HUDEP-2 (cell line): ENCODE measurements around the gene TMEM51.
"Not testable (repeated sequence)": the region's sequence is repeated elsewhere in the genome, so short reads cannot be mapped to it uniquely, and the experiment has no call there.

Experiments used
- DNase-seq, 76 experiments: peaks; one replicate each; lab custom pipeline; 2025; ENCODE audit not compliant: unreplicated experiment in 76 of 76; lab: John Stamatoyannopoulos, UW

Gene TMEM51

DNA sequence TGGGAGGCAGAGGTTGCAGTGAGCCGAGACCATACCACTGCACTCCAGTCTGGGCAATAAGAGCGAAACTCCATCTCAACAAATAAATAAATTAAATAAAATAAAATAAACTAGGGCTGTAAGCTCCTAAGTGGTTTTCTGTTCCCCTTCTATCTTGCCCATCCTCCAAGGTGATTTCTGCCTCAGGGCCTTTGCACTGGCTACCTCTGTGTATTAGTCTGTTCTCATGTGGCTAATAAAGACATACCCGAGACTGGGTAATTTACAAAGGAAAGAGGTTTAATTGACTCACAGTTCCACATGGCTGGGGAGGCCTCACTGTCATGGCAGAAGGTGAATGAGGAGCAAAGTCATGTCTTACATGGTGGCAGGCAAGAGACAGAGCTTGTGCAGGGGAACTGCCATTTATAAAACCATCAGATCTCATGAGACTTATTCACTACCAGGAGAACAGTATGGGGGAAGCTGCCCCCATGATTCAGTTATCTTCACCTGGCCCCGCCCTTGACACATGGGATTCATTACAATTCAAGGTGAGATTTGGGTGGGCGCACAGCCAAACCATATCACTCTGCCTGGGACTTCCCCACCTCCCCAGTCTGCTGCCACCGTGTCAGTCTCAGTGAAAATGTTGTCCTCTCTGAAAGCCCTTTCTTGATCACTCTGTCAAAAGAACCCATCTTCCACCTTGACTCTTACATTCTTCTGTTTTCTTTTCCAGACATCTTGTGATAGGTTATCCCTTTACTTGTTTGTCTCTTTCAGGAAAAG, 22.0 kb downstream of the TMEM51 start:
- DNase-seq: not testable (repeated sequence)

DNA sequence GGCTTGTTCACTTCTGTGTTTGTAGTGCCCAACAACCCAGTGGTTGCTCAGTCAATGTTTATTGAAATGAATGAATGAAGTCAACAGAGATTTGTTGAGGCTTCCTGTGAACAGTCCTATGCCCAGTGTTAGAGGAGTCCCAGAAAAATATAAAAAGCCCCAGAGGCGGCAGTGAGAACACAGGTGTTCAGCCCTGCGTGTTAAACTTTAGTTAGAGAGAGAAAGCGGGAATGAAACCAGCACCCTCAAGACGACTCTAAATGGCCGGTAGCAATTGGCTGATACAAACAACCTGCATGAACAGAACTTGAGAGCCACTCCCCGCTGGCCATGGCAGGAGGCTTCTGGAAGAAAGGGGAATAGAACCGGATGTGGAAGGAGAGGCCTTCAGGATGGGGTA, 22.6 kb downstream of the TMEM51 start:
- DNase-seq: no peak

DNA sequence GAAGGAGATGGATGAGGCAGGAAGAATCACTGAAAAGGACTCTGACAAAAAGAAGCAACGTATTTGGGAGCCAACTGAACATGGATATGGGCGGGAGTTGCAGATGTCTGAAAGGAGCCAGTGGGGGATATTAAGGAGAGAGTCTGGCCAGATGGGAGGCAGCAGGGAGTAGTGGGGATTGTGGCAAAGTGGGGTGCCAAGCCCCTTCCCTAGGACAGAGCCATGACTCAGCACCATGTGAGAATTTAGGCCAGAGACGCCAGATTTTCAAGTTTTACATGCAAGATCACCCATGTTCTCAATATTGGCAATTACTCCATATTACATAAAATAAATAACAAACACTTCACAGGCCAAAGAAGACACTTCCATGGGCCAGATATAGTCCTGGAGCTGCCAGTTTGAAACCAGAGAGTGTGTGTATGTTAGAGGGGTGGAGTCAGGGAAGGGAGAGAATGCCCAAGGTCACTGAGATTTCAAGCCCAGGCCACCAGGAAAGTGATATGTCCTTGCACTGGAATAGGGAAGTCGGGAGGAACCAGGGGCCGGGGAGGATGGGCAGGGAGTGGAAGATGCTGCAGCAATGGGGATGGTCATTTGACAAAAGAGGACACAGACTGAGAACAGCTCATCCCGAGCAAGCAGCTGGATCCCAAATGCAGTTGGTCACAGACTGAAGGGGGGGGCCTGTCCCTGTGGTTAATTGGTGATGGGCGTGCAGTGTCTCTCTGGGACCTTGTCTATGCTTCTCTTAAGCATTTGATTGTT, 23.5 kb downstream of the TMEM51 start:
- DNase-seq: no peak

DNA sequence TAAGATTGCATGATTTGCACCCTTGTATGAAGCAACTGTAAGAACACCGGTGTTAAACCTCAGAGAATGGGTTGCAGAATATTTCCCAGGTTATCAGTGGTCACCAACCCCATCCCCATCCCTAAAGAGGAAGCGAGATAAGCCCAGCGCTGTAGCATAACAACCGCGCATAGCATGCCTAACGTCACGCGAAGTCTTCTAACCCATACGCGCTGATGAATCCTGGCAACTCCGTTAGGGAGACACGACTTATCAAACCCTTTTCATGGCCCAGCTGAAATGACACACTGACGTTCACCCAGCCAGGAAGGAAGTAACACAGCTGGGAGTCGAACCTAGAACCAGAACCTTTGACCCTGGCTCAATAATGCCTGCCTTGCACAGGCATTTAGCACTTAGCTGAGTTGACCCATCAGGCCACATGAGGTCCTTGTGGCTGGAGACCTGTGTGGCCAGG, 24.2 kb downstream of the TMEM51 start:
- no peak for DNase-seq

DNA sequence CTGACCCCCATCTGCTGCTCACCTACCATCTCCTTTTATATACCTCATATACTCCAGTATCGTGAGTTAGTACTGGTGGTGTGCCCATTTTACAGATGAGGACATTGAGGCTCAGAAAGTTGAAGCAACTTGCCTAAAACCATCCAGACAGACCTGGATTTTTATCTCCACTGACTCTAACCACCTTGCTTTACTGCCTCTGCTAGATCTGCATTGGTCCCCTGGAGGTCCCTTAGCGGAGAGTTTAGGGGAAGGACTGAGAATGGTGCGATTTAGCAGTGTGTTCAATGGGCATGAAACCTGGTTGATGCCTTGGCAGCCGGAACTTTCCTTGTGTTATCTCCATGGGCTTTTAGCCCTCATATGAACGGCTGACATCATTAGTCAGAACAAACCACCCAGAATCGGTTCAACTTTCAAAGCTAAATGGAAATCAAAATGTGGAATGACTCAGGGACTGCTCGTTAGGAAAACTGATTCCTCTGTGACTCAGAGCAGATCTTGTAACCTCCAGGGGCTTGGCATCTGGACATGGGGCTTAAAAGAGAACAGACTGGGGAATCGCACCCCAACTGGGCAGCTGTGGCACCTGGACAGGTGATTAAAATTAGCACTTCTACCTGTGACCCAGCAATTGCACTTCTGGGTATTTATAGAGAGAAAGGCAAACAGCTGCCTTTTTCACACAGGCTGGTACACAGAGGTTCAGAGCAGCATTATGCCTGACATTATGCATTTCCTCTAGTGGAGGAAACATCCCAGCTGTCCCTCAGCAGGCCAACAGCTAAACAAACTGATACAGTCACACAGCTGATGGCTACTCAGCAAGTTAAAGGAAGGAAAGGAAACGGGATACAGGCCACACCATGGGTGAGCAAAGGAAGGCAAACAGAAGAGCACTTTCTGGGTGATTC, 25.3 kb downstream of the TMEM51 start:
- no peak for DNase-seq

DNA sequence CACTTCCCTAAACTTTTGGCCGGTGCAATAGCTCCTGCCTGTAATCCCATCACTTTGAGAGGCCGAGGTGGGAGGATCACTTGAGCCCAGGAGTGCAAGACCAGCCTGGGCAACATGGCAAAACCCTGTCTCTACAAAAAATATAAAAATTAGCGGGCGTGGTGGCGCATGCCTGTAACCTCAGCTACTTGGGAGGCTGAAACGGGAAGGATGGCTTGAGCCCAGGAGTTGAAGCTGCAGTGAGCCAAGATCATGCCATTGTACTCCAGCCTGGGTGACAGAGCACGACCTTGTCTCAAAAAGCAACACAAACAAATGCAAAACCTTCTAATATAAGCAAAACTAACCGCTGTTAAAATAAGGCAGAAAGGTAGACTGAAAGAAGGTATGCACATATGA, 25.9 kb downstream of the TMEM51 start:
- DNase-seq: no peak

DNA sequence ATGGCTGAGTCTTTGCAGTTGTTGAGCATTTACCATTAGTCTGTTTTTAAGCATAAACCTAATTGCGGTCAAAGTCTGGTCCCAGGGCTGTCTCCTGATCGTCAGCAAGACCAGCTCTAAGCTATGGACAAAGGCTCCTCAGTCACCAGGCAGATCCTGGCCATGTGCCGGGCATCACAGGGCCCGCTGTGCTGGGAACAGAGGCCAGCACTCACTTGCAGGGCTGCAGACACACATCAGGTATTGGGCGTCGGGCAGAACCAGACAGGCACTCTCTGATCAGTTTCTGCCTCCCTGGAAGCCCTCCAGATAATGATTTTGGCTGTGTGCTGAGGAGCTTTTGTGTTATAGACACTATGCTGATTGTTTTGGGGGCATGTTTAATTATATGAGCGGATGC, 26.6 kb downstream of the TMEM51 start:
- no peak for DNase-seq

DNA sequence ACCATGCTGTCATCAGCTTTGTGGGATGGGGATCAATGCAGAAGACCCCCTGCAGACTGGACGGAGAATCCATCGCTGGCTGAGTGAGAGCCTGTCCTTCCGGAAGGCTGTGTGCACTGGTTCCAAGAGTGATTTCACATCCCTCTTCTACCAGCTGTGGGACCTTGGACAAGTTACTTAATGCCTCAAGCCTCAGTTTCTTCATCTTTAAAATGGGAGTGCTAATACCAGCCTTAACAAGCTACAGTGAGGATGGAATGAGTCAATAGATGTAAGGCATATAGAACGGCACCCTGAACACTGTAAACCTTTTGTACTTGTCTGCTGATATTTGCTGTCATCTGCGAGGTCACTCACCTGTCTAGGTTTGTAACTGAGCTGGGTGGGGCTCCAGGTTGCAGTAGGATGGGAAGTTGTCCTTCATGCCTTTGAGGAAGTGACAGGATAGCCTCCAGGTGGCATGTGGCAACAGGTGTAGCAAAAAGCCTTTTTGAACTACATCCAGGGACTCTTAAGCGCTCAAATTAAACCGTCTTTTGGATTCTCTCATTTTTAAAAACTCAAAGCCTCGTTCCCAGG, 27.5 kb downstream of the TMEM51 start:
- no peak for DNase-seq

DNA sequence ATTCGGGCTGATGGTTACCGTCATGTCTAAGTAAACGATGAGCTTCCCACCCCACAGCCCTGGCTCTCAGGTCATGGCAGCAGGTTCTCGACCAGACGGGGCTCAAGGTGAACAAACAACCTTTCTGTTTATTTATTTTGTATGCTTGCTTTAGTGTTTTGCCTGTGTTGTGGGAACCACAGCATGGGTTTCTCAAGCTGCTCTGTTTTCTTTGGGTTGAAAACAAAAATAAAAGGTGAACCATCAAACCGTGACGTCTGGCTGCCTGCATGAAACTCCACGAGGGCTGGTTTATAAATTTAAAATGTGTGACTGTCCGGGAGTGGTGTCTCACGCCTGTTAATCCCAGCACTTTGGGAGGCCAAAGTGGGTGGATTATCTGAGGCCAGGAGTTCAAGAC, 28.0 kb downstream of the TMEM51 start:
- DNase-seq: no peak

DNA sequence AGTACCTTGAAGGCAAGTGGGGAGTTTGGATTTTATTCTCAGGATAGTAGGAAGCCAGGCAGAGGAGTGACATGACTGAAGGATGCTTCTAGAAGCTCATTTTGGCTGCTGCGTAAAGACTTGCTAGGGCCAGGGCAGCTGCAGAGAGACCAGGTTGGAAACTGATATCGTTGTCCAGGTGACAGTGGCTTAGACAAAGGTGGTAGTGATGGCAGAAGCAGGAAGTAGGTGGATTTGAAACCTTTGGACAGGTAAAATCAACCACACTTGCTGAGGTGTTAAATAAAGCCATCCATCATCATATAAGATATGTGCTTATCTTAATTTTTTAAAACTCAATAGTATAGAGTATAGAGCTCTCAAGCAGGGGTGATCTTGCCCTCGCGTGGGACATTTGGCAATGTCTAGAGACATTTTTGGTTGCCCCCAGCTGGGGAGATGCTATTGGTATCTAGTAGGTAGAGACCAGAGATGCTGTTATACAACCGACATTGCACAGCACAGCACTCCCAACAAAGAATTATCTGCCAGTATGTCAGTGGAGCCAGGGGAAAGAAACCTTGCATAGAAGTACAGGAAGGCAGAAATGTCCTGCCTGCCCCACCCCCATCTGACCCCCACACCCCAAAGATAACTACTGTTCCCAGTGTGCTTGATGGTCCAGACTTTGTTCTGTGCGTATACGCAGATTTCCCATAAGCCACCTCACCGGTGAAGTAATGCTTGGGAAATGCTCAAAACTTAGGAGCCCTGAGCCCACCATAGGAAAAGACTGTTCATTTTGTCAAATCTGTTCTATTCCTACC, 31.1 kb downstream of the TMEM51 start:
- no peak for DNase-seq

DNA sequence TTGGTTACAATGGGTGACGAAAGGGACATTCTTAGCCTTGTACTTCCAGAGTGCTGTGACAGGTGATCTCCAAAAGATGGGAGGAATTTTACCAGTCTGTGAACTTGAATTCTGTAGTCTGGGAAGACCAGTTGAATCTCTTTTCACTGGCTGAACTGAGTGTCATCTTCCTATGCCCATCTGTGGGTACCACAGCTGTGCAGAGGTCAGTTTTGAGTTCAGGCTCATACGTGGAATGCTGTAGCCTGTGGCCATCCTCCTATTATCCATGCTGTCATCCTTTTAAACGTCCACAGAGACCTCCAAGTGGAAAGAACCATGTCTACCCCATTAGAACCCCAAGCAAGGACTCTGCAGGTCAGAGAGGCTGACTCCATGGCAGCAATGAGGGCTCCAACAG, 32.1 kb downstream of the TMEM51 start:
- DNase-seq: no peak

DNA sequence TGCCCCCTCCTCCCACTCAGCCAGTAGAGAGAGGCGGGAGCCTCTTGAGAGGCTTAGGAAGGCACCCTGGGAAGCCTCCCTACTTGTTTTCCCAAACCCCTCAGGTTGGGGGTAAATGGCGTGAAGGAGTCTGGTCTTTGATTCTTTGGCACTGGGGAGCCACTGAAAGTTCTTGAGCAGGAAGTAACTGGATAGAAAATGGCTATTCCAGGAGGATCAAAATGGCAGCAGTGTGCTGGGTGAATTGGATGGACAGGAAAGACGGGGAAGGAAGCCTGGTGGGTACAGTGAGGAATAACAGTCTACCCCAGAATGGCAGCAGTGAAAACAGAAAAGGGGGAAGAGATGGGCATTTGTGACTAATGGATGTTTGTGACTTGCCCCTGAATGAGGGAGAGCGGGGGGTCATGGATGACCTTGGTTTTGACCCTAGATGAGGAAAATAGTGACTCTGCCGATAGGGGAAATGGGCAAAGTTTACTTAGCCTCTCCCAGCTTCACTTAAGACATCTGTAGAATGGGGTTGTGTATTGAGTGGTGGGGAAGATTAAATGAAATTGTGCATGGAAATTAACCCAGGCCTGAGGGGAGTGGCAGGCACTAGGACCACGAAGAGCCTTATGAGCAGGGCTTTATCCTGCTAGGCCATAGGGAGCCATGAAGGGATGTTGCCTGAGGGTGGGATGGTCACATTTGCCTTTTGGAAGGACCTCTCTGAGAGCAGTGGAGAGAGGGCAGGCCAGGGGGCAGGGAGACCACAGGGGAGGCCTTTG, 32.7 kb downstream of the TMEM51 start:
- no peak for DNase-seq

DNA sequence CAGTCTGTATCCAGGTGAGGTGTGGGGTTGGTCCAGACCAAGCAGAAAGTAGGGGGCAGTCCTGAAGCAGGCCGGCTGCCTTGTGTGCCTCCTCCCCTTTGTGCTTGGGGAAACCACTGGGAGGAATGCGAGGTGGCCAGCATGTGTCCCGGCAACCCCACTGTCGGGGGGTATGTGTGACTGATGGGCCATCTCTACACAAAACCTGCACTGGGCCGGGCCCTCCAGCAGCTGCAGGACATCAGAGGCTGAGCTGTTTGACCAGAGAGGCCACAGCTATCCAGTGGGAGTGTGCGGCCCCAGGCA, 33.3 kb downstream of the TMEM51 start:
- no peak for DNase-seq

DNA sequence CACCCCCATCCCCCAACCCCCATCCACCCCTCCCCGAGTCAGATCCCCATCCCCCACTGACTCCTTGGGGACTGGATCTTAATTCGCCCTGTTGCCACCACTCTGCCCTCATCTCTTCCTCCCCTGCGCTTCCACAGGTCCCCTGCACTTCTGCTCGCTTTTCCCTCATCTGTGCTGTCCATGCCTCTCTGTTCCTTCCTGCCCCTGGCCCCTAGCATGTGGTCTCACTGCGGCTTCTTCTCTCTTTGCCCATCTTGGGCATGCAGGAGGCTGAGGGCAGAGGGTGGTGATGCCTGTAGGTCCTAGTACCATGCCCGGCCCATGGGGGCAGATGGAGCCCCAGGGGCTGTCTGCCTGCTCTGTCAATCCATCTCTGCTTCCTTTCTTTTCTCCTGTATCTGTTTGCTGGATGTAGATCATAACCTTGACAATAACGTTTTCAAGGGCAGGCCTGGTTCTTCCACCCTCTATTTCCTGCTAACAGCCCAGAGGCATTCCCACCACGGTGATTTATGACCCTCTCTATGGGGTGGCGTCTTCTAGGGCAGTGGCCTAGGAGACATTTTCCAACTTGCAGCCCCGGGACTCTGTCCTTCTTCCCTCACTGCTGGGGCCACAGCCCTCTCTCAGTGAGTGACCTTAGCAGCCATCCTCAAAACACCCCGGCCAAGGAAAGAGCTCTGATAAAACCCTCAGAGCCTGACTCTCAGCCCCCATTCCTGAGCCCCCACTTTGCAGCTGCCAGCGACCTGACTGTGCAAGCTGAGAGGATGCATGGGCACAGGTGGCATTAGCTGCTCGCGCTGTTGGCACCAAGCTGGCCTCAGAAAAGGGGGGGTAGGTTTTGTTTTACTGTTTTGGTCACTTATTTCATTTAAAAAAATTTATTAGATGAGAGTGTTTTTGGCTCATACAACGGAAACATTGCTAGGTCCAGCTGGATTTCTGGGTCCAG, 33.9 kb downstream of the TMEM51 start:
- no peak for DNase-seq

DNA sequence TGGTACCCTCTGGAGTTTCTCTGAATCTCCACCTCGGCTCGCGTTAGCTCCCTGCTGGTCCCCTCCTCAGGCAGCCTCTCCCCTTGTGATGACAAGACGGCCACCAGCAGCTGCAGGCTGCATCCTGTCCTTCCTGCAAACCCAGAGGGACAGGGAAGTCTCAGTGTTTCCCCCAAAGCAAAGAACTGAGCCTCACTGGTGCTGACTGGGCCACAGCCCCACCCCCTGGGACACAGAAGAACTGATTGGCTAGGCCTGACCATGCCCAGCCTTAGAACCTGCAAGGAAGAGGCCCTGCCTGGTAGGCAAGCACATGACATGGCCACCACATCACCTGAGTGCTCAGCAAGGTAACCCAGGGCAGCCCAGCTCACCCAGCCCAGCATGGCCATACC, 34.6 kb downstream of the TMEM51 start:
- no peak for DNase-seq

DNA sequence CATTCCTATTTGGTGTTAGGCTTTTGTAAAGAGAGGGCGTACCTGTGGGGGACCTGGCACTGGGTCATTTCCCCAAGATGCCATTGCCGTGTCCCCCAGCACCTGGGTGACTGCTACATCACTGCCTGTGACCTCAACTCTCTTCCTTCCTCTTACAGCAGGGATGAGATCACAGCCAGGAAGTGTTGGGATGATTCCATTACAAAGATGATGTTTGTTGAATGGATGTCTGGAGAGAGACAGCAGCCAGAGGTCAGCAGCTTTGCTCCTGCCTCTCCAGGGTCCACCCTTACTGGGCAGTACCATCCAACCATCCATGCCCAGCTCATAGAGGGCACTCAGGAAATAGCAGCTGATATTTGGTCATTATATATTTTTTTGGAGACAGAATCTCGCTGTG, 35.1 kb downstream of the TMEM51 start:
- DNase-seq: no peak

DNA sequence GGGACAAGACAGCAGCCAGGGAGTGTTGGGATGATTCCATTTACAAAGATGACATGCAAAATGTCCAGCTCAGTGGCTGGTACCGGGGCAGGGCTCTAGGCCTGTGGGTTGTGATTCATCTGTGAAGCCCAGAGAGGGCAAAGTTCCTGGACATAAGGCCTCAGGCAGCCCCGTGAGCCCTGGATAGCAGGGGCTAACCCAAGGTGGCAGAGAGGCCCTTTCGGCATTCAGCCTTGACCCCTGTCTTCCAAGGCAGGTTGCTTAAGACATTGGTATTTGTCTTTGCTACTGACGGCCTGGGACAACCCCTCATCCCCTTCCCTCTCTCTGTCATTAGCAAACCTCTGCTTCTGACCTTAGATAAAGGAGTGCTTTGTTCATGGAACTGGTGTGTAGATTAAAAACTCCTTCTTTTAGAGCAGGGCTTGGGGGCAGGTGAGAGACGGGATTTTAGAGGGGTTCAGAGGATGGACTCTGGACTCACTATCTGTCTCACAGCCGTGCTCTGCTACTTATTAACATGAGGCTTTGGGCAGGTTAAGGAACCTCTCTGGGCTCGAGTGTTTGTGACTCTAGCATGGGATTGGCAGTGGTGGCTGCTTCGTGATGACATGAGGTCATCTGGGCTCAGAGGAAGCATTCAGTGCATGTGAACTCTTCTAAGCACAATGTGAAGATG, 36.3 kb downstream of the TMEM51 start:
- no peak for DNase-seq

DNA sequence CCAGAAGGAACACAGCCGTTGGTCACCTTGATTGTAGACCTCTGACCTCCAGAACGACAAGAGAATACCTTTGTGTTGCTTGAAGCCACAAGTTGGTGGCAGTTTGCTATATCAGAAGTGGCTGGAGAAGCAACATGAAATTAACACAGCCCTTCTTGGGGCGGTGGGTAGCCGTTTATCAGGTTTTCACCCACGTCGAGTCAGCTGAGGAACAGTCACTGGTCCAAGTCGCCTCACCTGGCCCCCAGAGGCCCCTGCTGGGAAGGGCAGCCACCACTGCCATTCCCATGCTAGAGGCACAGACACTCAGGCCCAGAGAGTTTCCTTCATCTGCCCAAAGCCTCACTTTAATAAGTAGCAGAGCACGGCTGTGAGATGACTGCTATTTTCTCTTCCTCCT, 37.7 kb downstream of the TMEM51 start:
- no peak for DNase-seq
